ENCODE results near the gene KCNG2.

Gene KCNG2

DNA sequence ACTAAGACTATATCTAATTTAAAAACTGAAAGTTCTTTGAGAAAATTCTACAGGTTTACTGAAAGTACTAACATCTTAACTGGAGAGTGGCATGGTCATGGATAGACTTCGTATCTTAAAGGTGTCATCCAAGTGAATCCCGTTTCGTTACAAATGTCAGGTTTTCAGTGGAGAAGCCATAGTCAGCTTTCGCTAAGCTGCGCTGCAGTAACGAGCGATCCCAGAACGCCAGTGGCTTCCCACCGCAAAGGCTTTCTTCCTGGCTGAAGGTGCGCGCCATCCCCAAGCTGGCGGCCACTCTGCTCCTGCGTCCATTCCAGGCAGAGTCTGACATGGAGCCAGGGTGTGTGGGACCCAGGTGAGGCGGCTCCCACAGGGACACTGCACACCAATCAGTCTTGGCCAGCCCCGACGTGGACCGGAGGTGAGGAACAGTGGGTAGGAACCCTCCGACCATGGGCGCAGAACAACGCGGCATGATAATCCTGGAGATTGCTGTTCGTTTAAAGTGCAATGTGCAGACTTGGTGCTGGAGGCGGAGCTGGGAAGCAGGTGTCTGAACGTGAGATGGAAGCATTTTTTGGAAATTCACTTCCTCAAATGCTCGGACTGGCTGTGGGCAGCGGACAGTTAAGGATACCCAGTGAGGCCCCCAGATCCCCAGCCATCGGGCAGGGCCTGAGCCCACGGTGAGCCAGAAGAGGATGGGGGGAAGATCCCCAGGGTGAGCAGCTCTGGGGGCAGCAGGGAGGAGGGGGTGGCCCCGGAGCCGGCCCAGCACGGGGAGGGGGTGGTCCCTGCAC lies 27.8 kb upstream of the KCNG2 start:
- Histone ChIP-seq H3K36me3 (ENCODE audit: low read depth) (no peaks in the 10 kb centered on the region), H3K27ac (ENCODE audit: poor library complexity, severe bottlenecking) (no peak overlapping the region), H3K9me3 (ENCODE audit: severe bottlenecking) (no peaks in the 10 kb centered on the region), H3K4me1 (ENCODE audit: insufficient read depth, poor library complexity, severe bottlenecking) (no peaks in the 10 kb centered on the region), H3K27me3 (ENCODE audit: insufficient read depth, poor library complexity, severe bottlenecking) (no peaks in the 10 kb centered on the region), H3K4me3 (ENCODE audit: severe bottlenecking) (no peak overlapping the region)
- ATAC-seq (ENCODE audit: low read depth) (no peak), DNase-seq (ENCODE audit: low spot score) (peak; percentile 43)
- TF ChIP-seq, protein P1, sequence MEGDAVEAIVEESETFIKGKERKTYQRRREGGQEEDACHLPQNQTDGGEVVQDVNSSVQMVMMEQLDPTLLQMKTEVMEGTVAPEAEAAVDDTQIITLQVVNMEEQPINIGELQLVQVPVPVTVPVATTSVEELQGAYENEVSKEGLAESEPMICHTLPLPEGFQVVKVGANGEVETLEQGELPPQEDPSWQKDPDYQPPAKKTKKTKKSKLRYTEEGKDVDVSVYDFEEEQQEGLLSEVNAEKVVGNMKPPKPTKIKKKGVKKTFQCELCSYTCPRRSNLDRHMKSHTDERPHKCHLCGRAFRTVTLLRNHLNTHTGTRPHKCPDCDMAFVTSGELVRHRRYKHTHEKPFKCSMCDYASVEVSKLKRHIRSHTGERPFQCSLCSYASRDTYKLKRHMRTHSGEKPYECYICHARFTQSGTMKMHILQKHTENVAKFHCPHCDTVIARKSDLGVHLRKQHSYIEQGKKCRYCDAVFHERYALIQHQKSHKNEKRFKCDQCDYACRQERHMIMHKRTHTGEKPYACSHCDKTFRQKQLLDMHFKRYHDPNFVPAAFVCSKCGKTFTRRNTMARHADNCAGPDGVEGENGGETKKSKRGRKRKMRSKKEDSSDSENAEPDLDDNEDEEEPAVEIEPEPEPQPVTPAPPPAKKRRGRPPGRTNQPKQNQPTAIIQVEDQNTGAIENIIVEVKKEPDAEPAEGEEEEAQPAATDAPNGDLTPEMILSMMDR (IDR thresholded peaks at IDR 0.05; ENCODE audit: poor library complexity, severe bottlenecking): no peak

DNA sequence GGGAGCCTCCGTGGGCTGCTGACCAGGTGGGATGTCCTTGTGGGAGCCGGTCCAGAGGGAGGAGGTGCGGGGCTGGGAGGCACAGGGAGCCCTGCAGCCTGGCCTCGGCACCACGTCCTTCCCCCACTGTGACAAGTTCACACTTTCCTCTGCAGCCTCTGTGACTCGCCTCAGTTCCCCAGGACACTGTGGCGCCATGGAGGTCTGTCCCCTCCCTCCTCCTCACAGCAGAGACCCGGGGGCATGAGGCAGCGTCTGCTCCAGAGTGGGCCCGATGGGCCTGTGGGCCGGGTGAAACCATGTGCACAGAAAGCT lies 27.3 kb upstream of the KCNG2 start:
- DNase-seq (ENCODE audit: low spot score) (peak; percentile 42), ATAC-seq (ENCODE audit: low read depth) (no peak)
- no peaks in the 10 kb centered on the region for H3K9me3 ChIP-seq (ENCODE audit: severe bottlenecking)
- H3K36me3 ChIP-seq (ENCODE audit: low read depth): no peaks in the 10 kb centered on the region
- H3K27ac ChIP-seq (ENCODE audit: poor library complexity, severe bottlenecking): no peak overlapping the region
- H3K4me3 ChIP-seq (ENCODE audit: severe bottlenecking): no peak overlapping the region
- no peaks in the 10 kb centered on the region for H3K4me1 ChIP-seq (ENCODE audit: insufficient read depth, poor library complexity, severe bottlenecking)
- TF ChIP-seq, protein P1 (IDR thresholded peaks at IDR 0.05; ENCODE audit: poor library complexity, severe bottlenecking): no peak
- no peaks in the 10 kb centered on the region for H3K27me3 ChIP-seq (ENCODE audit: insufficient read depth, poor library complexity, severe bottlenecking)

DNA sequence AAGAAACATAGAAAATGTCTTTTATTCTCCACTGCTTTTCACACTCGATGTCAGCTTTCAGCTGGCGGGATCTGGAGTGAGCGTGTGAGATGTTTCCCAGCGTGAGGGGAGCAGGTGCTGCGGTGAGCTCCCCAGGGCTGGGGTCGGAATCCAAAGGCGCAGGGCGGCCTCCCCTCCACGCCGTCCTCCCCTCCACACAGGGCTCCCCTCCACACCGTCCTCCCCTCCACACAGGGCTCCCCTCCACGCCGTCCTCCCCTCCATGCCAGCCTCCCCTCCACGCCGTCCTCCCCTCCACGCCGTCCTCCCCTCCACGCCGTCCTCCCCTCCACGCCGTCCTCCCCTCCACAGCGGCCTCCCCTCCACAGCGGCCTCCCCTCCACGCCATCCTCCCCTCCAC lies 26.9 kb upstream of the KCNG2 start:
- no peak for ATAC-seq (ENCODE audit: low read depth)
- TF ChIP-seq, protein P1 (IDR thresholded peaks at IDR 0.05; ENCODE audit: poor library complexity, severe bottlenecking): no peak
- Histone ChIP-seq H3K4me3 (ENCODE audit: severe bottlenecking) (no peak overlapping the region), H3K4me1 (ENCODE audit: insufficient read depth, poor library complexity, severe bottlenecking) (no peaks in the 10 kb centered on the region), H3K9me3 (ENCODE audit: severe bottlenecking) (no peaks in the 10 kb centered on the region), H3K27ac (ENCODE audit: poor library complexity, severe bottlenecking) (no peak overlapping the region), H3K27me3 (ENCODE audit: insufficient read depth, poor library complexity, severe bottlenecking) (no peaks in the 10 kb centered on the region), H3K36me3 (ENCODE audit: low read depth) (no peaks in the 10 kb centered on the region)
- peak; percentile 34 for DNase-seq (ENCODE audit: low spot score)

DNA sequence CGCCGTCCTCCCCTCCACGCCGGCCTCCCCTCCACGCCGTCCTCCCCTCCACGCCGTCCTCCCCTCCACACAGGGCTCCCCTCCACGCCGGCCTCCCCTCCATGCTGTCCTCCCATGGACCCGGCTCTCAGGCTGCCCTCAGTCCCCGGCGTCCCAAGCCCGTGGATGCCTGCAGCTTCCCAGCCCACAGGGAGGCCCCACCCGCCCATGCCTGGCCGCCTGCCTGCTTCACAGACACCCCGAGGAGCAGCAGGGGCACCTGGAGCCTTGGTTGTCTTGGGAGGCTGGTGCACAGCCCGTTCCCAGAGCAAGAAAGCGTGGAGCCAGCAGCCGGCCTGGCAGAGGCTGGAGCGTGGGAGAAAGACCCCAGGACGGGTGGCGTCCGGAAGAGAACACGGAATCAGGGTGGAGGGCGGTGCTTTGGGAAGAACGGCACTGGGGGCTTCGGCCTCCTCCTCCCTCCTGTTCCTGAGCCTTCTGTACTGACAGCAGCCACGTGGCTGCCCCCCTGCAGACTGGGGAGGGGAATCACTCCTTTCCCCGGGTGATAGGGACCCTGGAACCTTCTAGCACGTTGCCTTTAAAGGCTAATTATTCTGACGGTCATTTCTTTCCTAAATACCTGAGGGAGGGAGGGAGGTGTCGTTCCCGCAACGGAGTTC lies 26.2 kb upstream of the KCNG2 start:
- ATAC-seq (ENCODE audit: low read depth) (no peak), DNase-seq (ENCODE audit: low spot score) (peak; percentile 42)
- Histone ChIP-seq H3K4me1 (ENCODE audit: insufficient read depth, poor library complexity, severe bottlenecking) (no peaks in the 10 kb centered on the region), H3K4me3 (ENCODE audit: severe bottlenecking) (no peak overlapping the region), H3K9me3 (ENCODE audit: severe bottlenecking) (no peaks in the 10 kb centered on the region), H3K27me3 (ENCODE audit: insufficient read depth, poor library complexity, severe bottlenecking) (no peaks in the 10 kb centered on the region), H3K36me3 (ENCODE audit: low read depth) (no peaks in the 10 kb centered on the region), H3K27ac (ENCODE audit: poor library complexity, severe bottlenecking) (no peak overlapping the region)
- TF ChIP-seq, protein P1 (IDR thresholded peaks at IDR 0.05; ENCODE audit: poor library complexity, severe bottlenecking): no peak

All from RWPE2 (cell line).